Esophagus (tissue), 2 donors: ENCODE measurements around the gene ZSCAN1. TPM values are rescaled to one million over a fixed set of nuclear protein-coding genes. Genes with fewer than 3 reads are reported as not detected.
"Not testable (repeated sequence)": the region's sequence is repeated elsewhere in the genome, so short reads cannot be mapped to it uniquely, and the experiment has no call there.

ENCODE experiments used
- H3K27ac ChIP-seq, 2 donors: one replicate each; pipeline ENCODE4 v1.5.1; 2013; ENCODE audit warnings: low read depth in 2 of 2, mild to moderate bottlenecking in 2 of 2, inconsistent platforms in 1 of 2, low read length in 1 of 2, moderate library complexity in 1 of 2
- H3K27me3 ChIP-seq, 2 donors: one replicate each; pipeline ENCODE4 v1.6.1; 2013; ENCODE audit warnings: low read length in 2 of 2, control low read depth in 1 of 2, mild to moderate bottlenecking in 1 of 2; ENCODE audit not compliant: insufficient read depth in 2 of 2, control insufficient read depth in 1 of 2
- H3K36me3 ChIP-seq, 2 donors: one replicate each; pipeline ENCODE4 v1.6.1; 2013; ENCODE audit warnings: low read length in 1 of 2; ENCODE audit not compliant: control insufficient read depth in 2 of 2, insufficient read depth in 2 of 2
- H3K4me1 ChIP-seq, 2 donors: one replicate each; pipeline ENCODE4 v1.6.1; 2013; ENCODE audit warnings: low read length in 1 of 2; ENCODE audit not compliant: control insufficient read depth in 2 of 2, insufficient read depth in 2 of 2
- H3K4me3 ChIP-seq, 2 donors: one replicate each; pipeline ENCODE4 v1.5.1; 2013; ENCODE audit warnings: low read length in 2 of 2, mild to moderate bottlenecking in 2 of 2, low read depth in 1 of 2, moderate library complexity in 1 of 2
- H3K9me3 ChIP-seq, 2 donors: one replicate each; pipeline ENCODE4 v1.6.1; 2013; ENCODE audit warnings: mild to moderate bottlenecking in 2 of 2, low read depth in 1 of 2, low read length in 1 of 2, moderate library complexity in 1 of 2; ENCODE audit not compliant: control insufficient read depth in 2 of 2, insufficient read depth in 1 of 2
- WGBS, 2 donors: extraction: QIAGEN DNeasy Blood & Tissue Kit; methylation state at CpG; one replicate each; pipeline ENCODE4 v1.1.7; 2013; 5-methylcytosine and 5-hydroxymethylcytosine counted together
- polyA plus RNA-seq, 2 donors: library from polyadenylated mRNA; stranded (reverse); fragments of 200-250 nt; gene quantifications; one replicate each; pipeline ENCODE4 v1.2.3, GENCODE V29; 2013
- donor health status: healthy with polysubstance abuse.
- donor health status: Bipolar disorder and iron deficiency.

The ZSCAN1 gene, protein sequence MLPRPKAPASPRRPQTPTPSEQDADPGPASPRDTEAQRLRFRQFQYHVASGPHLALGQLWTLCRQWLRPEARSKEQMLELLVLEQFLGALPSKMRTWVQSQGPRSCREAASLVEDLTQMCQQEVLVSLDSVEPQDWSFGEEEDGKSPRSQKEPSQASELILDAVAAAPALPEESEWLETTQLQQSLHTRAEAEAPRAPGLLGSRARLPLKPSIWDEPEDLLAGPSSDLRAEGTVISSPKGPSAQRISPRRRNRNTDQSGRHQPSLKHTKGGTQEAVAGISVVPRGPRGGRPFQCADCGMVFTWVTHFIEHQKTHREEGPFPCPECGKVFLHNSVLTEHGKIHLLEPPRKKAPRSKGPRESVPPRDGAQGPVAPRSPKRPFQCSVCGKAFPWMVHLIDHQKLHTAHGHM
- polyA plus RNA-seq = under 1 TPM in 1 of 2 donors, not detected in 1; 0.05 TPM

GRCh38 chr19:58033741-58034476, at the start of gene ZSCAN1:
Gene ZSCAN1 (plus strand): TSS chr19:58034025. CDS start chr19:58037837, 3,812 bp downstream.
- Histone ChIP-seq H3K4me3 (peak within 1 kb of the TSS; percentile 37 to 45), H3K27ac (no peak within 1 kb of the TSS), H3K9me3 (peaks cover 14 to 31% of the 10 kb centered on the region in 2 donors), H3K36me3 (no peaks in the 10 kb centered on the region), H3K4me1 (peaks cover 0 to 3% of the 10 kb centered on the region in 2 donors), H3K27me3 (no peaks in the 10 kb centered on the region)
- 7 to 8% methylated on average over 66 to 101 of the region's 101 CpGs for WGBS, 2 donors

- H3K9me3 ChIP-seq = peaks cover 22 to 37% of the 10 kb centered on the region in 2 donors
- peaks cover 27 to 29% of the 10 kb centered on the region in 2 donors for H3K36me3 ChIP-seq
- WGBS, 2 donors = 98 to 100% methylated on average over 1 of the region's 1 CpG
- H3K27ac ChIP-seq = no peak overlapping the region
- H3K4me1 ChIP-seq = no peaks in the 10 kb centered on the region
- H3K4me3 ChIP-seq = no peak overlapping the region
- H3K27me3 ChIP-seq = no peaks in the 10 kb centered on the region
Measured at GRCh38 chr19:57992841-57993240, 41.0 kb upstream of the ZSCAN1 start.

- H3K9me3 ChIP-seq = peaks cover 20 to 35% of the 10 kb centered on the region in 2 donors
- no peak overlapping the region for H3K27ac ChIP-seq
- peaks cover 15 to 27% of the 10 kb centered on the region in 2 donors for H3K36me3 ChIP-seq
- 97 to 98% methylated on average over 4 of the region's 4 CpGs for WGBS, 2 donors
- H3K4me3 ChIP-seq = no peak overlapping the region
- H3K27me3 ChIP-seq = no peaks in the 10 kb centered on the region
- peaks cover 0 to 4% of the 10 kb centered on the region in 2 donors for H3K4me1 ChIP-seq
Measured at GRCh38 chr19:58000677-58001076, 33.1 kb upstream of the ZSCAN1 start.

DNA sequence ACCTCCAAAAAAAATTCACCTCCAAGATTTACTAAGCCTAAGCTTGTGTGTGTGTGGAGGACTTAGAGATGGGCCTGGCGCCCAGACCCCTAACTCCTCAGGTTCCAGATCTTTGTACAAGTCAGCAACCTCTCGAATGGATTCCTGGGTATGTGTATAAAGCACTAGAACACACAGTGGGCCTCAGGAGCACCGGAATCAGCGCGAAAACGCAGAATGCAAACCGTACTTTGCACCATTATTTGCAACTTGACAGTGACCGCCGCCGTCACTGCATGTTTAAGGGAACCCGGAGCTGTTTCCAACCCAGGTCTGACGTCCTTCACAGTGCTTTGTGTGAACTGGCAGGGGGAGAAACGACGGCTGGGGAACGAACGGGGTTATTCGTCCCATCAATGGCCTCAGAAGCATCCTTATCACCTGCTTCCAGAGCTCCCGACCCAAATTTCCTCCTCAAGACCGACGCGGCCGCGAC, 31.9 kb upstream of the ZSCAN1 start:
- Histone ChIP-seq H3K27me3 (no peaks in the 10 kb centered on the region), H3K27ac (peak overlapping the region; percentile 87 to 92), H3K9me3 (peaks cover 22 to 35% of the 10 kb centered on the region in 2 donors), H3K4me3 (peak overlapping the region; percentile 69 to 75), H3K36me3 (peaks cover 15 to 25% of the 10 kb centered on the region in 2 donors), H3K4me1 (peaks cover 0 to 4% of the 10 kb centered on the region in 2 donors)
- 5 to 7% methylated on average over 23 of the region's 23 CpGs for WGBS, 2 donors

- Histone ChIP-seq H3K4me1 (peaks cover 0 to 4% of the 10 kb centered on the region in 2 donors), H3K36me3 (peaks cover 12 to 24% of the 10 kb centered on the region in 2 donors), H3K4me3 (peak within 1 kb of the TSS; percentile 69 to 75), H3K27ac (peak within 1 kb of the TSS; percentile 87 to 92), H3K9me3 (peaks cover 26 to 38% of the 10 kb centered on the region in 2 donors), H3K27me3 (no peaks in the 10 kb centered on the region)
- WGBS, 2 donors = 0 to 1% methylated on average over 80 to 91 of the region's 91 CpGs
Measured at GRCh38 chr19:58002384-58003173, 31.2 kb upstream of the ZSCAN1 start, which contains the start of gene ZNF606. Gene ZNF606 (minus strand): TSS chr19:58002820. CDS start chr19:58001319, 1,501 bp downstream.

DNA sequence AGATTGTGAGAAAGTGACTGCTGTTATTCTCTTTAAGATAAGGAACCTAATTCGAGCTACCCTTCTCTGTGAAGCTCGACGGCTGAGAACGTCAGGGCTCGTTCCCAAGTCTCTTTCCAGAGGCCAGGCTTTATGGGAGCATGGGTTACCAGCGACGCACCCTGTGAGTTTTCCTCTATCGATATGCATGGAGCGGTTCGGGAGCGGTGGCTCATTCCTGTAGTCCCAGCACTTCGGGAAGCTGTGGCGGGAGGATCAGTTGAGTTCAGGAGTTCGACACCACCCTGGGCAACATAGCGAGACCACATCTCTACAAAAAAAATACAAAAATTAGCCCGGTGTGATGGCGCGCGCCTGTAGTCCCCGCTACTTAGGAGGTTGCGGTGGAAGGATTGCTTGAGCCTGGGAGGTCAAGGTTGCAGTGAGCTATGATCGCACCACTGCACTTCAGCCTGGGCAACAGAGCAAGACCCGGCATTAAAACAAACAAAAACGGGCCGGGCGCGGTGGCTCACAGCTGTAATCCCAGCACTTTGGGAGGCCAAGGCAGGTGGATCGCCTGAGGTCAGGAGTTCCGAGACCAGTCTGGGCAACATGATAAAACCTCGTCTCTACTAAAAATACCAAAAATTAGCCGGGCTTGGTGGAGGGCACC, 30.5 kb upstream of the ZSCAN1 start:
- Histone ChIP-seq H3K9me3 (peaks cover 30 to 40% of the 10 kb centered on the region in 2 donors), H3K27ac (peak overlapping the region in 1 of 2 donors; percentile 92), H3K27me3 (no peaks in the 10 kb centered on the region), H3K4me1 (peaks cover 0 to 4% of the 10 kb centered on the region in 2 donors), H3K4me3 (peak overlapping the region; percentile 69 to 75), H3K36me3 (peaks cover 9 to 22% of the 10 kb centered on the region in 2 donors)
- WGBS, 2 donors = 27 to 30% methylated on average over 31 of the region's 31 CpGs

DNA sequence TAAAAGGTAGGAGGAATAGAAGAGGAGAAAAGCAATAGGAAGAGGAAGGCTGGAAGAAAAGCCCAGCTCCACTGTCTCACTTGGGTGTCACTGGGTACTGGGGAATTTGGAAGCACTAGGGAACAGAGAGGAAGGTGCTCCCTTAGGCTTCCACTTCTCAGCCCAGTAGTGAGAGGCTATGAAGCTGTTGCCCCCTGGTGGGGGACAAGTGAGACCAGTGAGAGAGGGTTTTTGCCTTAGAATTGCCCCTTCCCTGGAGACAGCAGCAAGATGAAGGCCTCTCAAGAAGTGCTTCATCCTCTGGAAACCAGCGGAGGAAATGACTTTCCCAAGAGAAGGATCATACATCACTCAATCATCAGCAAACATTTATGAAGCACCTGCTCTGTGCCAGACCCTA, 26.5 kb upstream of the ZSCAN1 start:
- no peak overlapping the region for H3K27ac ChIP-seq
- WGBS, 2 donors = 91 to 98% methylated on average over 1 of the region's 1 CpG
- peaks cover 0 to 4% of the 10 kb centered on the region in 2 donors for H3K36me3 ChIP-seq
- peaks cover 0 to 12% of the 10 kb centered on the region in 2 donors for H3K4me1 ChIP-seq
- H3K9me3 ChIP-seq = peaks cover 28 to 43% of the 10 kb centered on the region in 2 donors
- H3K4me3 ChIP-seq = no peak overlapping the region
- H3K27me3 ChIP-seq = no peaks in the 10 kb centered on the region

- H3K4me1 ChIP-seq, H3K27ac ChIP-seq, H3K27me3 ChIP-seq, H3K36me3 ChIP-seq, H3K4me3 ChIP-seq: not testable (repeated sequence)
- 32 to 34% methylated on average over 10 of the region's 10 CpGs for whole genome bisulfite sequencing, 2 donors
- peaks cover 38 to 51% of the 10 kb centered on the region in 2 donors for H3K9me3 ChIP-seq
Measured at GRCh38 chr19:58008877-58009276, 24.9 kb upstream of the ZSCAN1 start.
